SIG-M5 treated with dmso at 0.1 percent for 504 hours (cell line): ENCODE measurements around the gene CYP4F3.
"Not testable (repeated sequence)": the region's sequence is repeated elsewhere in the genome, so short reads cannot be mapped to it uniquely, and the experiment has no call there.

Source experiments
- DNase-seq: peaks from one replicate; lab custom pipeline; 2025; ENCODE audit not compliant: unreplicated experiment; lab: John Stamatoyannopoulos, UW

CYP4F3 gene

GRCh38 chr19:15666186-15666585, 25.5 kb downstream of the CYP4F3 start:
- no peak for DNase-seq

DNA sequence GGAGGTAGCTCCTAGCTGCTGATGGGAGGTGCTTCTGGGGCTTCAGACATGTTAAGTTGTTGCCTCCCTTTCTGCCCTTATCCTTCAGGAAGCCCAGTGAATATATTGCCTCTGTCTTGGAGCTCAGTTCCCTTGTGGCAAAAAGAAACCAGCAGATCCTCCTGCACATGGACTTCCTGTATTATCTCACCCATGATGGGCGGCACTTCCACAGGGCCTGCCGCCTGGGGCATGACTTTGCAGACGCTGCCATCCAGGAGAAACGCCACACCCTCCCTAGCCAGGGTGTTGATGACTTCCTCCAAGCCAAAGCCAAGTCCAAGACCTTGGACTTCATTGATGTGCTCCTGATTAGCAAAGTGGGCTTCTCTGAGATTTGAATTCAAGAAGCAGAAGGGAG, 26.2 kb downstream of the CYP4F3 start:
- no peak for DNase-seq

DNA sequence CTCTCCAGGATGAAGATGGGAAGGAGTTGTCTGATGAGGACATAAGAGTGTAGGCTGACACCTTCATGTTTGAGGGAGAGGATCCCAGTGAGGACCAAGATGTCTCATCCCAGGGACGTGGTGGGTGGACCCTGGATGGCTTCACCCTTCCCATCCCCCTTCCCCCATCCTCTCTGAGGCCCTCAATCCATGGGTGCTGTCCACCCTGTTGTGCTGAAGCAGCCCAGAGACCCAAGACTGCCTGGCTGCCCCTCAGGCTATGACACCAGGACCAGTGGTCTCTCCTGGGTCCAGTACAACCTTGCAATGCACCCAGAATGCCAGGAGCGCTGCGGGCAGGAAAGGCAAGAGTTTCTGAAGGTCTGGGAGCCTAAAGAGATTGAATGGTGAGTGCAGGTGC, 28.7 kb downstream of the CYP4F3 start:
- no peak for DNase-seq

DNA sequence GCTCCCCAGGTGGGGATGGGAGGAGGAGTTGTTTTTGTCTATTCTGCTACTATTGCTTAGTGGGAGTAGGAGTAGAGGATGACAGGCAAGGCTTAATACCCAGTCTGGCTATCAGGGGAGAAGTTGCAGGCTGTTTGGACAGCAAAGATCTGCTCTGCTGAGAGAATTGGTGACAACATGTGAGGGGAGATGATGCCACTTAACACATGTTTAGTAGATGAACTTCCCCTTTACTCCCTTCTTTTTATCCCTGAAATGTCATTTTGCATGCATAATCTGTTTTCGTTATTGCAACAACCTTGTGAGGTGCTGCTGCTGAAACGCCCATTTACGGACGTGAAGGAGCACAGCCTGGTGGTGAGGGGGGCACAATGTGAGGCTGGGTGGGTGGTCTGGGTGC, 29.2 kb downstream of the CYP4F3 start:
- no peak for DNase-seq

- DNase-seq, result no peak
Observed at GRCh38 chr19:15671237-15671821, 30.6 kb downstream of the CYP4F3 start.

GRCh38 chr19:15671891-15672579, 31.3 kb downstream of the CYP4F3 start:
- no peak for DNase-seq

- no peak for DNase-seq
Observed at GRCh38 chr19:15672580-15673175, 32.0 kb downstream of the CYP4F3 start, which contains the start of gene CYP4F12. CYP4F12 (plus strand) TSS chr19:15673087; CDS start chr19:15673530, 443 bp downstream.

DNA sequence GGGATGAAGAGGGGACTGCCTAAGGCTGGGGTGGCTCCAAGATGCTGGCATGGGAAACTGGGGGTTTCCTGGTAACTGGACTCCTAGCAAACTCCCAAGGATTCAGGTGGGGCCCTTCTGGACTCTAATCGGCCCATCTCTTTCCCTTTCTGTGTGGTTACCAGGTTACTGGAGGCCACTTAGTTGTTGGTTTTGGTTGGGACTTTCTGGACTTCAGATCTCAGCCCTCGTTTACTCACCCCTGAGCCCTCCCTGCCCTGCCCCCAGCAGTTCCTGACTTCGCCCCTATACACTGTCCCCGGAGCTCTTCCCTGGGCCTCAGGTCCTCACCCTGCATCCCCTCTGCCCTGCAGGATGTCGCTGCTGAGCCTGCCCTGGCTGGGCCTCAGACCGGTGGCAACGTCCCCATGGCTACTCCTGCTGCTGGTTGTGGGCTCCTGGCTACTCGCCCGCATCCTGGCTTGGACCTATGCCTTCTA, 32.5 kb downstream of the CYP4F3 start:
- no peak for DNase-seq

GRCh38 chr19:15675560-15675959, 34.9 kb downstream of the CYP4F3 start:
- DNase-seq, result no peak

GRCh38 chr19:15679089-15679488, 38.4 kb downstream of the CYP4F3 start:
- DNase-seq, result no peak

- not testable (repeated sequence) for DNase-seq
Observed at GRCh38 chr19:15679865-15680264, 39.2 kb downstream of the CYP4F3 start.

GRCh38 chr19:15680478-15681322, 40.0 kb downstream of the CYP4F3 start:
- DNase-seq, result no peak

GRCh38 chr19:15683411-15683810, 42.7 kb downstream of the CYP4F3 start:
- DNase-seq, result no peak

DNA sequence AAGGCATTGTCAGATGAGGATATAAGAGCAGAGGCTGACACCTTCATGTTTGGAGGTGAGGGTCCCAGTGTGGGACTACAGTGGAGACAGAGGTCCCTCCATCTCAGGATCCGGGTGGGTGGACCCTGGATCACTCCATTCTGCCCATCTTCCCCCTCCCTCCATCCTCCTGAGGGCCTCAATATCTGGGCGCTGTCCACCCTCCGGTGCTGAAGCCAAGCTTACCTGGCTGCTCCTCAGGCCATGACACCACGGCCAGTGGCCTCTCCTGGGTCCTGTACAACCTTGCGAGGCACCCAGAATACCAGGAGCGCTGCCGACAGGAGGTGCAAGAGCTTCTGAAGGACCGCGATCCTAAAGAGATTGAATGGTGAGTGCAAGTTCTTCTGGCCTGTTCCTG, 44.1 kb downstream of the CYP4F3 start:
- DNase-seq, result no peak

DNA sequence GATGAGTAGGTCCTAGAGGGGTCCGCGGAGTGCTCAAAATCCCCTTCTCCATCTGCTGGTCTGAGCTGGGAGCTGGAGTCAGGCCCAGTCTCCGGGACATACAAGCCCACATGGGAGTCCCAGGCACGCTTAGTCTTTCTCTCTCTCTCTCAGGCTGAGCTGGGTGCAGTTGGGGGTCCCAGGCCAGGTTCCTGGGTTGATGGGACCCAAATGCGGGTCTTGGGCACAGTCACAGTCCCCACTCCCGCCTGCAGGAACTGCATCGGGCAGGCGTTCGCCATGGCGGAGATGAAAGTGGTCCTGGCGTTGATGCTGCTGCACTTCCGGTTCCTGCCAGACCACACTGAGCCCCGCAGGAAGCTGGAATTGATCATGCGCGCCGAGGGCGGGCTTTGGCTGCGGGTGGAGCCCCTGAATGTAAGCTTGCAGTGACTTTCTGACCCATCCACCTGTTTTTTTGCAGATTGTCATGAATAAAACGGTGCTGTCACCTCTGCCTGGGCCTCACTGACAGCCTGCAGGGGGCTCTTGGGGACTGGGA, 56.0 kb downstream of the CYP4F3 start:
- DNase-seq, result no peak

- DNase-seq, result peak; percentile 0
Observed at GRCh38 chr19:15701757-15702533, 61.2 kb downstream of the CYP4F3 start.

DNA sequence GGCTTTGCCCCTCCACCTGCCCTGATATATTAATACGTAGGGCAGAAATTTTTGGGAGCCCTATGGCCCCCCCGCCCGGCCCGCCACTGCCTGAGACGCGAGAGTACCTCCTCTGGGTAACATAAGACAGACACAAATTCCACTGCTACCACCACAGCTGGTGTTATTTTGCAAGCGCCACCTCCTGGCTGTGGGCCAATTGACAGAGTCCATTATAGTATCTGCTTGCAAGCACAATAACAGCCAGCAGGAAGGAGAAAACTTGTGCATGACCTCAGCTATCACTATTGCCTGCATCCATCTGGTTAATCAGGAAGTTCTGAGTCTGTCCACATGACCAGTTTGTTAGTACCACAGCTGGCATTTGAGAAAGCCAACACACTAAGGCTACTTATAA, 61.8 kb downstream of the CYP4F3 start:
- DNase-seq, result peak; percentile 67
